ENCODE results near the gene ASCC3.
"Not testable (repeated sequence)": the region's sequence is repeated elsewhere in the genome, so short reads cannot be mapped to it uniquely, and the experiment has no call there.

The ASCC3 gene

DNA sequence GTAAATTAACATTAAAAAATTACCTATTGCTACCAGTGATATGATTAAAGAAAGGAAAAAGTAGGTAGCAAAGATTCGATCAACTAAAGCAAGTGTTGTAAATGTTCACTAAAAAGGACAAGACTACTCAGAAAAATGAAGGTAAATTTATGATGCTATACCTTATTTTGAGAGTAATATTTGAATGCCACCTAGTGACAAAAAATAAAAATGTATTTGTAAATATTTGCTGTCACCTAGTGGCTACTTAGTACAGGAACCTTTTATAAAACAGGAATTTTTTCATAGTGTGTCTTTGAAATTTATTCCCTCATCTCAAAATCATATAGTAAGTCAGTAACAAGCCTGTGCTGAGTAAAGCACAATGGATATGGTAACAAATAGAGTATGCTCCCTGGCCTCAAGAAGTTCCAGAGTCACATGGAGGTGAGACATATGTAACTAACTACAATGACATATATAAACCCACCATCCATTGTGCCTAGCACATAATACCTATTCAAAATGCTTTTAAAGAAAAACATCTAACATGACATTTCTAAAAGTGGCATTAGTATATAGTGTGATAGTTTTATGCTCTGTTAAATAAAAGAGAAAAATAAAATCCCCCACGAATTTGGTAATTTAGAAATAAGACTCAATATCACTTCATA lies 223.3 kb downstream of the ASCC3 start:
- DNase-seq, result peak; percentile 65

GRCh38 chr6:100641147-100641546 lies 240.0 kb downstream of the ASCC3 start:
- DNase-seq, result not testable (repeated sequence)

- DNase-seq, result no peak
Observed at GRCh38 chr6:100633096-100633777, 247.9 kb downstream of the ASCC3 start.

GRCh38 chr6:100630536-100630935 lies 250.6 kb downstream of the ASCC3 start:
- no peak for DNase-seq

- no peak for DNase-seq
Observed at GRCh38 chr6:100627911-100628758, 253.0 kb downstream of the ASCC3 start.

- DNase-seq, result no peak
Observed at GRCh38 chr6:100626721-100627120, 254.4 kb downstream of the ASCC3 start.

DNA sequence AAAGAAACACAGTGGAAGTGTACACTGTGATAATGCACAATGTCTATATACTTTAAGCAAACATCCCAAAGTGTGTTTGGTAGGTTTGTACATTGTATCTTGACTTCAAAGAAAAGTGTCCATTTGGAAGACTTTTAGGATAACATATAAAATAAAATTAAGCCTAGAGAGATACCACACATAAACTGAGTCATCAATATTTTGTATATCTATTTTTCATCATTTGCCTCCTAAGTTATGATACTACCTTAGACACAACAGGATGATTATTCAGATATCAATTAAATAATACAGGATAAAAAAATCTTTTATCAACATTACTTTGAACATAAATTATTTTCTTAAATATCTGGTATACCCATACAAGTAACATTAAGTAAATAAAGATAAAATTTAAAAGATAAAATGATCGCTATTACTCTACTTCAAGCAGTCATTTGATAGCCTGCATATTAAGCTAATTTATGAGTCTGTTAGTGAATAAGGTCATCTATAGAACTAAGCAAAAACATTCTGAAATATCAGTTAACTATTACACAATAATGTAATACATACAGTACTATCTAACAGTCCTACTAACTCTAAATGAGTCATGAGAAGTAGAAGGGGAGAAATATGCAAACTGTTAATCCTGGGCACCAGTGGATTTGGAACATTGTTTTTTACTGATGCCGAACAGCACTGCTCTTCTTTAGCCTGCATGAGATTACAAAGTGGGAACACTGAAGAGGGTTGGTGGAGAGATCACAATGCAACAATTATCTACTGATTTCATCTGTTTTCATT lies 258.0 kb downstream of the ASCC3 start:
- DNase-seq, result no peak

DNA sequence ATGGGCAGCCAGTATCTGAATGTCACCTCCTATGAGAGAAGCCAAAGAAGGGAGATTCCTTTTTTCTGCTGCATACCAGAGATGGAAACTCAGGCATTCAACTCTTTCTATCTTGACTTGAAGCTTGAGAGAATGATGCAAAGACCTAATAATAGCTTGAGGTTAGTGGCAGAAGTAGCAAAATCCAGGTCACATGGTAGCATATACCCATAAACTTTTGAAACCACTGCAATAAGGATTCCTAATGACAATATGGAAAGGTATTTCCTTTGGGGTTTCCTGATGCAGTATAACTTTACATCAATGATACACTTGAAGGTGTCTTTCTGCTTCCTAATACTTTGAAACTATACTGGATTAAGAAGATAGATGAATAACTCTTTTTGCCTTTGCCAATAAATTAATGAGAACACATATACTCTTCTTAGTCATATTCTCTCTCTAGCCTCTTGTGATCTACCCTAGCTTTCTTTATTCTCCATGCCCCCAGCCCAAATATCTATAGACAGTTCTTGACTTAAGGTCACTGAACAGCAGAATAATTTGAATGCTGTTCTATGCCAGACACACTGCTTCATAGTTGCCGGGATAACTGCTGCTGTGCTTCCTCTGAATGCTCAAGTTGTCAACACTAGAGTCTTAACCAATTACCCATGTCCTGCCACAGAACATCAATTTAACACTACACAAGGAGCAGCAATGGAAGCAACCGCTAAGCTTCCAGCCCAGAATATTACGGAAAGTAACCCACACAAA lies 260.9 kb downstream of the ASCC3 start:
- DNase-seq, result no peak

GRCh38 chr6:100618351-100618671 lies 262.8 kb downstream of the ASCC3 start:
- no peak for DNase-seq

- no peak for DNase-seq
Observed at GRCh38 chr6:100617633-100618350, 263.3 kb downstream of the ASCC3 start.

DNA sequence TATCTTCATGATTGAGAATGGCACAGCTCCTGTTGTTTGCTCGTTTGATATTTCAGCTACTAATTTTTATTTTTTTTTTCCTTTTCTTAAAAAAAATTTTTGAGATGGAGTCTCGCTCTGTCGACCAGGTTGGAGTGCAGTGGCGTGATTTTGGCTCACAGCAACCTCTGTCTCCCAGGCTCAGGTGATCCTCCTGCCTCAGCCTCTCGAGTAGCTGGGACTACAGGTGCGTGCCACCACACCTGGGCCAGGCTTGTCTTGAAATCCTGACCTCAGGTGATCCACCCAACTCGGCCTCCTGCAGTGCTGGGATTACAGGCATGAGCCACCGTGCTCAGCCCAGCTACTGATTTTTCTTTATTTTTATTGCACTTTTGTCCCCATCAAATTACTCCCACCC lies 266.2 kb downstream of the ASCC3 start:
- no peak for DNase-seq

GRCh38 chr6:100614386-100614785 lies 266.7 kb downstream of the ASCC3 start:
- DNase-seq, result no peak

DNA sequence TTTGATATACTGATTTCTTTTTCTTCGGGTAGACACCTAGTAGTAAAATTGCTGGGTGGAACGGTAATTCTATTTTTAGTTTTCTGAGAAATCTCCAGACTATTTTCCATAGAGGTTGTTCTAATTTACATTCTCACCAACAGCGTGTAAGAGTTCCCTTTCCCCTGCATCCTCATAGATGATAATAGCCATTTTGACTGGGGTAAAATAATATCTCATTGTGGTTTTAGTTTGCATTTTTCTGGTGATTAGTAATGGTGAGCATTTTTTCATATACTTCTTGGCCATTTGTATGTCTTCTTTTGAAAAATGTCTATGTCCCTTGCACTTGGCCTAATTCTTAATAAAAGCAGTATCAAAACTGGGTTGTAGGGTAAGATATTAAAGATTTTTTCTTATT lies 267.5 kb downstream of the ASCC3 start:
- no peak for DNase-seq

GRCh38 chr6:100612094-100612493 lies 269.0 kb downstream of the ASCC3 start:
- no peak for DNase-seq

DNA sequence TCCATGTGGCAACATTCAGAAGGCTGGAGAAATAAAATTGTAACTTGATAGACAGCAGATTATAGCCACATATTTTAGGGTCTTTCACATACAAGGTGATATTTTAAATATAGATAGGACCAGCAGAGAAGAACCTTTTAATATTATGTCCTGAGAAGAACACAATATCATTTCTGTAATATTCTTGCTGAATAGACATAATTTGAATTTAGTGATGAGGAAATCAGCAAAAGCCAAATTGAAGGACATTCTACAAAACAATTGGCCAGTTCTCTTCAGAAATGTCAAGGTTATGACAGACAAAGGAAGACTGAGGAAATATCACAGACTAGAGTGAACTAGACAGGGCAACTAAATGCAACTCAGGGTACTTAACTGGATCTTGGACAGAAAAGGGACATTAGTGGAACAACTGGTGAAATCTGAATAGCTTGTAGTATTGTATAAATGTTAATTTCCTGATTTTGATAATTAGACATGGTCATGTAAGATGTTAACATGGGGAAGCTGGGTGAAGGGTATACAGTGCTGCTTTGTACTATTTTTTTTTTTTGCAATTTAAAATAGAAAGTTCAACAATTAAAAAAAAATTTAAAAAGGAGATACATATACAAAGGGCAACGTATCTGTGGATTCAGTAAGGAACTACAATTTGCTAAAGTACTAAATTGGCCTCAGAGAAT lies 281.9 kb downstream of the ASCC3 start:
- DNase-seq, result no peak

DNA sequence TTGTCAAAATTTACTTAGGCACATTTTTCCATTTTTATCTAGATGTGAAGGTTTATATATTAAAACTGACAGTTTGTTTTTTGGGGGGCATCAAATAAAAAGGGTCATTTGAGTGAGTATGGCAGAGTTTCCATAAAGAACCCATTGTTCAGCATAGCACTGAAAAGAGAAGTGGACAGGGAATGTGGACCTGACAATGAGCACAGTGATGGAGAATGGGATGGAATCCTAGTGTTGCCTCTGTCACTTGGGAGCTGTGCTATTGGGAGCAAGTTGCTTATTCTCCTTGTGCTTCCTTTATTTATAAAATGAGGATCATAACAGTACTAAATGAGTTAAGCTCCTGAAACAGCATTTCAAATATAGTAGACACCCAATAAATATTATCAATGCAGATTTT lies 285.7 kb downstream of the ASCC3 start:
- DNase-seq, result no peak

GRCh38 chr6:100593522-100593921 lies 287.6 kb downstream of the ASCC3 start:
- DNase-seq, result no peak

DNA sequence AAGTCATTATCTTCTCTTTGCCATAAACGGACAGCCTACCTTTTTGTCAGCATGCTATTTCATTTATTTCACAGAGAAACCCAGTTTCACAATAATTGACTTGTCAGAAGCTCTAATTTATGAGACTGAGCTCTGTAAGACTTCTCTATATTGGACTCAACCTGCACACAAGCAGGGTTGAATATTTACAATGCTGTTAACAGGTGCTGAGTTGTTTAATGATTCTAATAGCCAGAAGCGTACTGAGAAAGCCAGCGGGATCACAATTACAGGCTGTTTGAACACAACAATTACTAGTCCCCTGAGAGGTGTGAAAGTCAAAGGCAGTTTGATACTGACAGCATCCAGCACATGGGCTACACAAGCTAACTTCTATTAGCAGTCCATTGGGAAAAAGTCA lies 288.2 kb downstream of the ASCC3 start:
- DNase-seq, result peak; percentile 84

DNA sequence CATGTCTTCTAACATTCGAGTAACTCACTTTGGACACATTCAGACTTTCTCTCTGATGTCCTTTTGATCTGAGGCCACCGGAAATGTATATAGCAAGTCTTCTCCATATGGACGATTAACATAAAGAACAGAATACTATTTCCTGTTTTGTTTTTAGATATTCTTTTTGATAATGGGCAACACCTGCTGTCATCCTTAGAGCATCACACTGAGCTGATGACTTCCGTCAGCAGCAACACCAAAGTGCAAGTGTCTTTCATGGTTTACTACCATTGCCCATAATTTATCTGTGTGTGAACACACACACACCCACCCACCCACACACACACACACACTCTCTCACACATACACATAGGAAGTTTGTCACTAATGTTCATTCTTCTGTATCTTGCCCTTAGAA lies 303.7 kb downstream of the ASCC3 start:
- DNase-seq, result no peak

DNA sequence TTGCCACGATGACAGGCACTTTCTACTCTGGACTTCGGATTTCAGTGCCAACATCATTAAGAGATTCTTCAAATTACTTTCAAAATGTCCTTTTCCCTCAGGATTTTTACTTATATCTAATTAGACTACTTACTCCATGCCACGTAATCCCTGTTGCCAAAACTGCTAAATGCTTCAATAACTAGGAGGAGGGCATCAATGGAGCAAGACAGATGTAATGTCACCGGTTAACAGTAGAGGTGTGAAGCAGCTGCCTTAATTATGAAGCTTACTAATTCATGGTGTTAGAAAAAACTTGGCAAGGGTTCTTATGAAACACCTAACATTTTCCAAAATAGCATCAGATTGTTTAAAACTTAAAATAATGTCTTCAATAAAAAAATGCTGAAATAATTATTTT lies 305.2 kb downstream of the ASCC3 start:
- no peak for DNase-seq

GRCh38 chr6:100574836-100575235 lies 306.3 kb downstream of the ASCC3 start:
- DNase-seq, result no peak

All from SHP77 treated with DMSO at 0.1 percent for 48 hours (cell line).